NB4 (cell line): Measurements from ENCODE around the gene WHAMM.

ENCODE experiments used
- DNase-seq: peaks from one replicate; pipeline ENCODE4 v3.0.0; 2010; ENCODE audit warnings: low read depth
- H3K4me3 ChIP-seq: one replicate; pipeline ENCODE4 v1.5.1; 2011; ENCODE audit warnings: mild to moderate bottlenecking, low read depth, low read length, moderate library complexity
- CTCF ChIP-seq: IDR thresholded peaks from one replicate; pipeline ENCODE4 v1.5.1; 2012; ENCODE audit warnings: low read depth, low read length
- MAX ChIP-seq: IDR thresholded peaks from 2 replicates; pipeline ENCODE4 v1.6.1; 2011; ENCODE audit warnings: low read depth, low read length
- MYC ChIP-seq: IDR thresholded peaks from 2 replicates; pipeline ENCODE4 v1.6.1; 2011; ENCODE audit warnings: low read depth, low read length
- POLR2A ChIP-seq: IDR thresholded peaks from 2 replicates; pipeline ENCODE4 v1.6.1; 2011; ENCODE audit warnings: mild to moderate bottlenecking; ENCODE audit not compliant: insufficient read length; ENCODE audit errors: extremely low read depth

Gene WHAMM

GRCh38 chr15:82805994-82806406 lies 3.4 kb upstream of the WHAMM start, which contains the start of gene FSD2:
TSS of gene FSD2 (minus strand) at chr15:82806069. CDS start at chr15:82787390, 18,679 bp downstream.
- no peak within 1 kb of the TSS for H3K4me3 ChIP-seq
- DNase-seq, result peak; percentile 29
- TF ChIP-seq CTCF (no peak), POLR2A (no peak), MYC (no peak; the same call in none of the 2 replicates), MAX (peak; percentile 33; the same call in 1 of the 2 replicates)

- H3K4me3 ChIP-seq, result no peak overlapping the region
- no peak for DNase-seq
- TF ChIP-seq POLR2A, result no peak
- no peak for TF ChIP-seq MAX
- TF ChIP-seq MYC, result no peak
- TF ChIP-seq CTCF, result no peak
These were observed 1.4 kb upstream of the WHAMM start for GRCh38 chr15:82807920-82808633.

- TF ChIP-seq MAX (no peak), CTCF (no peak), POLR2A (no peak), MYC (no peak)
- no peak for DNase-seq
- no peak overlapping the region for H3K4me3 ChIP-seq
These were observed 790 bp upstream of the WHAMM start for GRCh38 chr15:82808634-82809041.

GRCh38 chr15:82810061-82810889 lies 847 bp downstream of the WHAMM start:
- TF ChIP-seq MAX, result no peak
- TF ChIP-seq MYC, result 0 out of 2 replicates have a peak, but pooled peaks have one; percentile 39
- DNase-seq, result peak; percentile 75
- peak overlapping the region; percentile 81 for H3K4me3 ChIP-seq

- peak; percentile 55 for DNase-seq
- TF ChIP-seq MAX, result no peak
- peak; percentile 16; the same call in 1 of the 2 replicates for TF ChIP-seq MYC
- no peak for TF ChIP-seq POLR2A
- peak overlapping the region; percentile 81 for H3K4me3 ChIP-seq
These were observed 1.5 kb downstream of the WHAMM start for GRCh38 chr15:82810890-82811426.

GRCh38 chr15:82812994-82813393 lies 3.6 kb downstream of the WHAMM start:
- no peak overlapping the region for H3K4me3 ChIP-seq
- TF ChIP-seq POLR2A (no peak), CTCF (no peak), MYC (no peak)
- peak; percentile 18 for DNase-seq
